HepG2 (cell line): ENCODE data around the gene PPP2R5C. TPM values are rescaled to one million over a fixed set of nuclear protein-coding genes. Genes with fewer than 3 reads are reported as not detected.

Experiments
- ATAC-seq: fragments of 200-7000 bp; cut with Tn5 transposase; 3 replicates; pipeline ENCODE4 v1.9.1; 2020; ENCODE audit warnings: mild to moderate bottlenecking, moderate library complexity
- BruUV-seq: library from RNA; stranded (reverse); fragments of 400-500 nt; replicated peaks from 2 replicates; lab custom pipeline; 2021; lab: Mats Ljungman, UMichigan
- CTCF ChIA-PET: fragments of 300-600 bp; formaldehyde crosslinking; extraction: SDS; loops from one replicate; lab custom pipeline; 2021; ENCODE audit warnings: low total read pairs, inconsistent platforms, low intra/inter-chr PET ratio; lab: Yijun Ruan, JAX
- POLR2A ChIA-PET: fragments of 350-600 bp; sonication (Branson Sonifier 250); formaldehyde crosslinking; loops from one replicate; lab custom pipeline; 2020; ENCODE audit warnings: antibody characterized with exemption, inconsistent platforms; lab: Yijun Ruan, JAX
- DNase-seq: peaks from one replicate; pipeline ENCODE4 v3.0.0-alpha.2; 2015; ENCODE audit warnings: low spot score
- FAIRE-seq: peaks from 3 replicates; lab custom pipeline; 2011; peaks lifted over from hg19 to GRCh38; lab: Jason Lieb, UNC
- H2AFZ ChIP-seq: one replicate; pipeline ENCODE4 v1.6.1; 2011; ENCODE audit warnings: low read length, inconsistent platforms
- H3K27ac ChIP-seq: fragments of 300-600 bp; 3 replicates; pipeline ENCODE4 v1.8.0; 2011; ENCODE audit warnings: mixed run types, mild to moderate bottlenecking, mixed read lengths, low read length, inconsistent platforms; ENCODE audit not compliant: insufficient read depth; ENCODE audit errors: extremely low read length
- H3K27me3 ChIP-seq, 2 experiments: fragments of 200-600 bp in 1 of 2; 2 replicates in 1 of 2; 3 replicates in 1 of 2; pipeline versions ENCODE4 v1.6.0 to v1.8.0; 2011; ENCODE audit warnings: low read length in 2 of 2, mild to moderate bottlenecking in 2 of 2, moderate library complexity in 2 of 2, inconsistent platforms in 1 of 2; ENCODE audit not compliant: insufficient read depth in 2 of 2, control insufficient read depth in 1 of 2
- H3K36me3 ChIP-seq, 2 experiments: fragments of 200-600 bp in 1 of 2; replicated peaks in 1 of 2; 2 replicates in 1 of 2; 3 replicates in 1 of 2; pipeline versions ENCODE4 v1.5.1 to v1.8.0; 2011; ENCODE audit warnings: low read length in 2 of 2, inconsistent platforms in 1 of 2; ENCODE audit not compliant: insufficient read depth in 2 of 2, control insufficient read depth in 1 of 2
- H3K4me1 ChIP-seq: 2 replicates; pipeline ENCODE4 v1.5.1; 2012; ENCODE audit warnings: low read length, inconsistent platforms; ENCODE audit not compliant: insufficient read depth
- H3K4me2 ChIP-seq: 2 replicates; pipeline ENCODE4 v1.6.0; 2011; ENCODE audit warnings: low read depth, low read length, inconsistent platforms
- H3K4me3 ChIP-seq, 3 experiments: fragments of 200-600 bp in 1 of 3; sonication (generic), shearing (Covaris generic) in 1 of 3; replicated peaks in 1 of 3; 2 replicates each; pipeline ENCODE4 v1.5.1; 2011 to 2016; ENCODE audit warnings: low read length in 3 of 3, inconsistent platforms in 2 of 3, low read depth in 2 of 3, mild to moderate bottlenecking in 2 of 3, control low read depth in 1 of 3, mixed read lengths in 1 of 3; ENCODE audit not compliant: insufficient read depth in 1 of 3
- H3K79me2 ChIP-seq: one replicate; pipeline ENCODE4 v1.6.1; 2011; ENCODE audit warnings: low read length, inconsistent platforms; ENCODE audit not compliant: insufficient read depth
- H3K9ac ChIP-seq: 2 replicates; pipeline ENCODE4 v1.6.0; 2011; ENCODE audit warnings: mild to moderate bottlenecking, low read depth, low read length, inconsistent platforms; ENCODE audit not compliant: insufficient read depth
- H3K9me3 ChIP-seq: 2 replicates; pipeline ENCODE4 v1.5.1; 2012; ENCODE audit warnings: mild to moderate bottlenecking, low read length
- H4K20me1 ChIP-seq: 2 replicates; pipeline ENCODE4 v1.6.0; 2011; ENCODE audit warnings: inconsistent platforms, mild to moderate bottlenecking, low read length, moderate library complexity; ENCODE audit not compliant: insufficient read depth
- IRX3 ChIP-seq: sonication (generic); formaldehyde crosslinking; IDR thresholded peaks from 2 replicates; pipeline ENCODE4 v1.8.1; 2023; ENCODE audit warnings: mild to moderate bottlenecking, low read depth, missing genetic modification reagents, borderline replicate concordance
- SOX13 ChIP-seq, 3 experiments: fragments of 450-650 bp in 1 of 3; sonication (generic) in 1 of 3; formaldehyde crosslinking in 1 of 3; IDR thresholded peaks in 2 of 3; conservative IDR thresholded peaks in 1 of 3; 2 replicates each; pipeline versions ENCODE4 v1.5.0 to v1.6.1; 2016 to 2020; ENCODE audit warnings: antibody characterized with exemption in 1 of 3, mild to moderate bottlenecking in 1 of 3, missing compliant biosample characterization in 1 of 3, missing genetic modification reagents in 1 of 3, moderate library complexity in 1 of 3
- THAP11 ChIP-seq: IDR thresholded peaks from 2 replicates; pipeline ENCODE4 v1.6.1; 2016; ENCODE audit warnings: missing biosample characterization, missing genetic modification reagents
- ZBTB3 ChIP-seq: sonication (generic); formaldehyde crosslinking; IDR thresholded peaks from 2 replicates; pipeline ENCODE4 v1.4.0; 2020; ENCODE audit warnings: low read depth, mild to moderate bottlenecking, moderate library complexity, missing genetic modification reagents, borderline replicate concordance
- ZNF121 ChIP-seq: sonication (generic); formaldehyde crosslinking; IDR thresholded peaks from 2 replicates; pipeline ENCODE4 v1.5.0; 2020; ENCODE audit warnings: mild to moderate bottlenecking, missing genetic modification reagents
- ZNF225 ChIP-seq: sonication (generic); formaldehyde crosslinking; IDR thresholded peaks from 2 replicates; pipeline ENCODE4 v1.4.0; 2020; ENCODE audit warnings: mild to moderate bottlenecking, missing genetic modification reagents
- ZNF263 ChIP-seq: sonication (generic); formaldehyde crosslinking; IDR thresholded peaks from 2 replicates; pipeline ENCODE4 v1.4.0; 2020; ENCODE audit warnings: missing genetic modification reagents
- ZNF34 ChIP-seq: sonication (generic); formaldehyde crosslinking; IDR thresholded peaks from 2 replicates; pipeline ENCODE4 v1.4.0; 2020; ENCODE audit warnings: mild to moderate bottlenecking, missing genetic modification reagents, borderline replicate concordance
- ZNF768 ChIP-seq: sonication (generic); formaldehyde crosslinking; IDR thresholded peaks from 2 replicates; pipeline ENCODE4 v1.4.0; 2020; ENCODE audit warnings: missing genetic modification reagents
- WGBS: methylation state at CpG from one replicate; pipeline ENCODE4 v1.1.6; 2017; ENCODE audit warnings: low lambda C conversion rate; 5-methylcytosine and 5-hydroxymethylcytosine counted together
- in situ Hi-C: cut with HindIII; loops from 2 replicates; pipeline ENCODE4 v1.10.0; 2017; ENCODE audit warnings: low pct_unique_long_range_greater_than_20kb; ENCODE audit not compliant: extremely low pct_ligation_motif_present
- intact Hi-C: fragments of 100-400 bp; cut with micrococcal nuclease; formaldehyde crosslinking; loops from one replicate; pipeline ENCODE4 v1.10.0; 2022; ENCODE audit not compliant: unreplicated experiment
- polyA plus RNA-seq, 8 experiments: library from polyadenylated mRNA; depleted of rRNA in 3 of 8; stranded (reverse) in 7 of 8; unstranded in 1 of 8; fragments of >200 nt; fragmentation: Illumina TruSeq in 4 of 8; extraction: Trizol in 4 of 8; gene quantifications; 2 replicates each; pipeline versions ENCODE4 v1.2.1 to v1.2.3, GENCODE V29; 2011 to 2016; ENCODE audit warnings: low read depth in 4 of 8, missing spikeins in 1 of 8, mixed read lengths in 1 of 8; ENCODE audit not compliant: insufficient read depth in 1 of 8
- total RNA-seq, 5 experiments: library from RNA; depleted of rRNA; stranded (reverse); fragments of >200 nt; fragmentation: Illumina TruSeq; extraction: Trizol; gene quantifications; 2 replicates each; pipeline ENCODE4 v1.2.3, GENCODE V29; 2016; ENCODE audit warnings: low read depth in 1 of 5
- TF ChIP-seq, protein P1 (sequence below): sonication (generic); formaldehyde crosslinking; IDR thresholded peaks from 2 replicates; pipeline ENCODE4 v1.4.0; 2020; ENCODE audit warnings: missing genetic modification reagents
- TF ChIP-seq, protein P2 (sequence below): sonication (generic); formaldehyde crosslinking; IDR thresholded peaks from 2 replicates; pipeline ENCODE4 v1.8.1; 2023; ENCODE audit warnings: mild to moderate bottlenecking, moderate library complexity, missing genetic modification reagents

Gene PPP2R5C
- total and polyA plus RNA-seq, 2 of the 13 experiments (the other 11 are each of a cell fraction or from before 2014, with no cell fraction given): 74.3 to 78.5 TPM

DNA sequence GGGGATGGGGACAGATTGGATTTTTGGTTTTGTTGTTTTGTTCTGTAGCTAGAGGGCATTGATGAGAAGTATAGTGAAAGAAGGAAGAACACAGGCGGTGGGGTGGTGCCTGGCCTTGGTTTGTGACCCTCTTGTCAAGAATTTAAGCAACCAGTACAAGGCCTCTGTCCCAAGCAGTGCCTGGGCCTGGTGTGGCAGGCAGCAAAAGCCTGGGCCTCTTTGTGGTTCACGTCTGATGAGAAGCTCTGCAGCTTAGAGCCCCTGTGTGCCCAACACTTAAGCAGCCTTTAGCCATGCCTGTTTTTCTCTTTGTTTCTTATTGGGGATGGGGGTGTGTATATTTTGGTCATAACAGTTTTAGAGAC lies 98.0 kb downstream of the PPP2R5C start:
- no TSS peak for BruUV-seq
- DNase-seq (no peak), FAIRE-seq (no peak), ATAC-seq (no peak)
- ChIA-PET CTCF (no interaction called here), POLR2A (no interaction called here)
- Histone ChIP-seq H3K9ac (no peak overlapping the region), H4K20me1 (0 out of 2 replicates have a peak, but pooled peaks cover 7% of the 10 kb centered on the region), H3K4me1 (no peaks in the 10 kb centered on the region), H3K36me3 (peaks cover 6 to 39% of the 10 kb centered on the region in 2 experiments; a peak in 4 of 5 replicates), H3K9me3 (no peaks in the 10 kb centered on the region), H3K27me3 (no peaks in the 10 kb centered on the region), H3K79me2 (peaks cover 3% of the 10 kb centered on the region), H3K27ac (no peak overlapping the region), H3K4me3 (no peak overlapping the region), H2AFZ (no peak overlapping the region), H3K4me2 (no peak overlapping the region)
- TF ChIP-seq IRX3 (CRISPR knock-in tag): no peak
- TF ChIP-seq, protein P1, sequence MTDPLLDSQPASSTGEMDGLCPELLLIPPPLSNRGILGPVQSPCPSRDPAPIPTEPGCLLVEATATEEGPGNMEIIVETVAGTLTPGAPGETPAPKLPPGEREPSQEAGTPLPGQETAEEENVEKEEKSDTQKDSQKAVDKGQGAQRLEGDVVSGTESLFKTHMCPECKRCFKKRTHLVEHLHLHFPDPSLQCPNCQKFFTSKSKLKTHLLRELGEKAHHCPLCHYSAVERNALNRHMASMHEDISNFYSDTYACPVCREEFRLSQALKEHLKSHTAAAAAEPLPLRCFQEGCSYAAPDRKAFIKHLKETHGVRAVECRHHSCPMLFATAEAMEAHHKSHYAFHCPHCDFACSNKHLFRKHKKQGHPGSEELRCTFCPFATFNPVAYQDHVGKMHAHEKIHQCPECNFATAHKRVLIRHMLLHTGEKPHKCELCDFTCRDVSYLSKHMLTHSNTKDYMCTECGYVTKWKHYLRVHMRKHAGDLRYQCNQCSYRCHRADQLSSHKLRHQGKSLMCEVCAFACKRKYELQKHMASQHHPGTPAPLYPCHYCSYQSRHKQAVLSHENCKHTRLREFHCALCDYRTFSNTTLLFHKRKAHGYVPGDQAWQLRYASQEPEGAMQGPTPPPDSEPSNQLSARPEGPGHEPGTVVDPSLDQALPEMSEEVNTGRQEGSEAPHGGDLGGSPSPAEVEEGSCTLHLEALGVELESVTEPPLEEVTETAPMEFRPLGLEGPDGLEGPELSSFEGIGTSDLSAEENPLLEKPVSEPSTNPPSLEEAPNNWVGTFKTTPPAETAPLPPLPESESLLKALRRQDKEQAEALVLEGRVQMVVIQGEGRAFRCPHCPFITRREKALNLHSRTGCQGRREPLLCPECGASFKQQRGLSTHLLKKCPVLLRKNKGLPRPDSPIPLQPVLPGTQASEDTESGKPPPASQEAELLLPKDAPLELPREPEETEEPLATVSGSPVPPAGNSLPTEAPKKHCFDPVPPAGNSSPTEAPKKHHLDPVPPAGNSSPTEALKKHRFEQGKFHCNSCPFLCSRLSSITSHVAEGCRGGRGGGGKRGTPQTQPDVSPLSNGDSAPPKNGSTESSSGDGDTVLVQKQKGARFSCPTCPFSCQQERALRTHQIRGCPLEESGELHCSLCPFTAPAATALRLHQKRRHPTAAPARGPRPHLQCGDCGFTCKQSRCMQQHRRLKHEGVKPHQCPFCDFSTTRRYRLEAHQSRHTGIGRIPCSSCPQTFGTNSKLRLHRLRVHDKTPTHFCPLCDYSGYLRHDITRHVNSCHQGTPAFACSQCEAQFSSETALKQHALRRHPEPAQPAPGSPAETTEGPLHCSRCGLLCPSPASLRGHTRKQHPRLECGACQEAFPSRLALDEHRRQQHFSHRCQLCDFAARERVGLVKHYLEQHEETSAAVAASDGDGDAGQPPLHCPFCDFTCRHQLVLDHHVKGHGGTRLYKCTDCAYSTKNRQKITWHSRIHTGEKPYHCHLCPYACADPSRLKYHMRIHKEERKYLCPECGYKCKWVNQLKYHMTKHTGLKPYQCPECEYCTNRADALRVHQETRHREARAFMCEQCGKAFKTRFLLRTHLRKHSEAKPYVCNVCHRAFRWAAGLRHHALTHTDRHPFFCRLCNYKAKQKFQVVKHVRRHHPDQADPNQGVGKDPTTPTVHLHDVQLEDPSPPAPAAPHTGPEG (CRISPR knock-in tag): no peak
- TF ChIP-seq ZNF768 (CRISPR knock-in tag): no peak
- no peak for TF ChIP-seq THAP11
- no peak for TF ChIP-seq ZNF34
- TF ChIP-seq ZBTB3: no peak
- TF ChIP-seq SOX13 (IDR thresholded peaks at IDR 0.05): no peak
- no peak for TF ChIP-seq SOX13 (CRISPR knock-in tag; conservative IDR thresholded peaks at IDR 0.05 in 1 of 2, IDR thresholded peaks at IDR 0.05 in 1 of 2)
- no peak for TF ChIP-seq ZNF225 (CRISPR knock-in tag)
- no peak for TF ChIP-seq ZNF121 (CRISPR knock-in tag)
- TF ChIP-seq ZNF263 (CRISPR knock-in tag): no peak
- TF ChIP-seq, protein P2, sequence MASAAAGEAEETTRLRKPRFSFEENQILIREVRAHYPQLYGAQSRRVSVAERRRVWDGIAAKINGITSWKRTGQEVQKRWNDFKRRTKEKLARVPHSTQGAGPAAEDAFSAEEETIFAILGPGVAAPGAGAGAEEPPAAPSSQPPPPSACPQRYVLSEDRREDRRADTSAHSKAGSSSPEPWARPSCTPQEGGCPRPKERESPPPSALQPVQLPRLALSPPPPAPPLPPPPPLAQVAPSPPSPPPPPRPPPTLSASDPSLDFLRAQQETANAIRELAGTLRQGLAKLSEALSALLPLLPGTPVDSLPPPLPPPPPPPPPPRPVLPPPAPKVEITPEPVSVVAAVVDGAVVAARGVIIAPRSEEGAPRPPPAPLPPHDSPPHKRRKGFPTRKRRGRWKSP (CRISPR knock-in tag): no peak
- in situ Hi-C loops: no loop called here
- intact Hi-C loops: no loop called here
- WGBS: 92% methylated on average over 1 of the region's 2 CpGs
